Activated CD8-positive, alpha-beta memory T cell treated with anti-CD3 and anti-CD28 coated beads for 48 hours (primary cell): Measurements from ENCODE around the gene ZNF746.
A peak's percentile ranks its signal among the peaks of the same experiment; 100 is the strongest.

ENCODE experiments used
- DNase-seq, 3 experiments: peaks; one replicate each; pipeline ENCODE4 v3.0.0-alpha.2; 2020; ENCODE audit warnings: low read depth in 2 of 3, low spot score in 2 of 3

Gene ZNF746

DNA sequence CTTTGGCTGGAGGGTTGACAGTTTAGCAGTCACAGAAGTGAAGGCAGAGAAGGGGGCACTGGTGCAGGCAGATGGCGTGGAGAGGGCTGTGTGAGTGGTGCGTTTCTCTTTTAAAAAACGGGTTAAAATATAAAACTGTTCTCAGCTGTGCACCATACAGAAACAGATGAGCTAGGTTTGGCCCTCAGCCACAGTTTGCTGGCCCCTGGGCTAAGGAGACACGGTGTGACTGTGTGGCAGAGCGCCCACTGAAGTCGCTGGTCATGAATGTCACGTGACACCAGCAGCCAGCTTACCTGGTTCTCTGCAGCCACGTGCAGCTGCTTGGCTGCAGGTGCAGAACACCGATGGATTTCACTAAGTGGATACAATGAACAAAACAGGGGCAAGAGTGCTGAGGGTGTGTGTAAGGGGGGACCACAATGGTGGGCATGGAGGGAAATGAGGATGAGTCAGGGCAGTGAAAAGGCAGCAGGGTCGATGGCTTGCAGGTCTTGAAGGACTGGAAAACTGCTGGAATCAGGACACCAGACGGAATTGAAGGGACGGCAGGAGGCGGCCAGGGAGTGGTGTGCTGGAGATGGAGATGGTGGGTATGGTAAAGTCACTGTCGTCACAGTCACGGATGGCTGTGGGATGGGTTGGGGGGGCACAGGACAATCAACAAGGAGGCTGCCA is 7.4 kb downstream of the ZNF746 start:
- no peak for DNase-seq

- DNase-seq, result no peak
These were observed 8.1 kb downstream of the ZNF746 start for GRCh38 chr7:149489391-149490024.

GRCh38 chr7:149479568-149479967 is 18.0 kb downstream of the ZNF746 start:
- DNase-seq, result no peak

DNA sequence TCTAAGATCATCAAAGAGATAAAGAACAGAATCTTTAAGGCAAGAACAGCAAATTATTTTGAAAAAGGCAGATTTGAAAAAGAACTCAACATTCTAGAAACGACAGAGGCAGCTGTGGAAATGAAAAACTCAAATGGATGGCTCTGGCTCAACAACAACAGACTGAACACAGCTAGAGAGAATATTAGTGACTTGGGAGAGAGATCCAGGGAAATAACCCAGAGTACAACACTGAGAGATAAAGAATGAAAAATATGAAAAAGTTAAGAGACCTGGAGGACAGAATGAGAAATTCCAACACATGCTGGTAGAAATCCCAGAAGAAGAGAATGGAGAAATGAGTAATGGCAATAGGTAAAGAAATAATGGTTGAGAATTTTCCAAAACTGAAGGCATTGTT is 18.9 kb downstream of the ZNF746 start:
- no peak for DNase-seq

DNA sequence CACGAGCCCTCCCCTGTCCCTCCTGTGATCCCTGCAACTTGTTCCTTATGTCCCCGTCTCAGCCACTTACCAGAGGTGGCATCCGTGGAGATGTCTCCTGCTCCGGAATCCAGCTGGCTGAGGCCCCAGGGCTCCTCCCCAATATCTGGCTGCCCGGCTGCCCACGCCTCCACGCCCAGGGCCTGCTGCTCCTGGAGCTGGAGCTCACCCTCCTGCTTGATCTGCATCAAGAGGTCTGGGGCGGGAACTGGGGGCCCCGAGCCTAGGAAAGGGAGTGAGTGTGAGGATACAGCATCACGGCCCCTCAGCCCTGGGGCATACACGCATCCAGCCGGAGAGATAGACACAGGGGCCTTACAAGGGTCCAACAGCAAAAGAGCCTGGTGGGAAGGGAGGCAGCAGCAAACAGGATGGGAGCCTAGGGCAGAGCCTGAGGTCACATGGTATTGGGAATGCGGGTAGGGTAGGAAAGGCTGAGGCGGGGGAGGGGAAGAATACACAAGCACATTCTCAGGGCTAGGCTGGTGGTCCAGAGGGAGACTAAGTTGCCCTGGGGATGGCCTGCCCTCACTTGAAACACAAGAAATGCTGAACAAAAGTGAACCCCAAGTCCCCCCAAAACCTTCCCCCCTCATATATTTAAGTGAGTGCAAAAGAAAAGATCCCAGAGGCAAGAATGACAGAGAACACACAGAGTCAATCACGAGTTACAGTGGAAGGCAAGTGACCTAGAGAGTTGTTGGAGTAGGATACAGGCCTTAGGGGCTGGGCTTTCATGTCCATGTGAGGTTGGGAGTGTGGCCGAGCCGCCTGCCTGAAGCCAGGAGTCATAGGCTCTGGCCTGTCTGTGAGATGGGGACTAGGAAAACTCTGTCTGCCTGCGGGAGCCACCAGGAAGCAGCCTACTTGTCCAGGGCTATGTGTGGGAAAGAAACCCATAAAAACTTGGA is 19.8 kb downstream of the ZNF746 start:
- DNase-seq, result no peak

- no peak for DNase-seq
These were observed 20.8 kb downstream of the ZNF746 start for GRCh38 chr7:149476791-149477190.

- no peak for DNase-seq
These were observed 22.2 kb downstream of the ZNF746 start for GRCh38 chr7:149475121-149476045.

GRCh38 chr7:149474309-149475120 is 23.1 kb downstream of the ZNF746 start:
- no peak for DNase-seq

GRCh38 chr7:149473251-149473650 is 24.4 kb downstream of the ZNF746 start:
- DNase-seq, result no peak

DNA sequence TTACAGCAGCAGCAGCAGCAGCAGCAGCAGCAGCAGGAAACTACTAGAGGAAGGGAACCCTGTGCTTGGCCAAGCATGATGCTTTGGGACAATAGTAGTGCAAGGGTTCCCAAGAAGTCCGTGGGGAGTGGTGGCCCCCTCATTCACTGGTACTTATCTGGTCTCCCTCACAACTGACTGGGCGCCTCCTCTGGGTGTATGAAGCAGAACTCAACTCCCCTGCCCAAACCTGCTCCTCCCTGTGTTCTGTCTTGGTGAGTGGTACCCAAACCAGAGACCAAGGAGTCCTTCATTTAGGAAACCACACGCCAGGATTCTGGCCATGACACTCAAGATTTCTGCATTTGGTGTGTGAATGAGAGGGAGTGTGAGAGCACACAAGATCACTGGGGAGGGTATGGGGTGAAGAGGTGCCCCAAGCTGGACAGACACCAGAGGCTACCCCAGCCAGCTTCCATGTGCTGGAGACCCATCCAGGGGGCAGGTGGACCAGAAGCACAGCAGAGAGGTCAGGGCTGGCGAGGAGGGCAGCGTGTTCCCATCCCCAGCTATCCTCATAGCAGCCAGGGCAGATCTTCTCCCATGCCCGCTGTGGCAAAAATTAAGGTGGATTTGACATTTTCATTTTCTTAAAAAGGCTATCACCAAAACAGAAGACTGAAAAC is 26.2 kb downstream of the ZNF746 start:
- no peak for DNase-seq

GRCh38 chr7:149469806-149470205 is 27.8 kb downstream of the ZNF746 start:
- no peak for DNase-seq

DNA sequence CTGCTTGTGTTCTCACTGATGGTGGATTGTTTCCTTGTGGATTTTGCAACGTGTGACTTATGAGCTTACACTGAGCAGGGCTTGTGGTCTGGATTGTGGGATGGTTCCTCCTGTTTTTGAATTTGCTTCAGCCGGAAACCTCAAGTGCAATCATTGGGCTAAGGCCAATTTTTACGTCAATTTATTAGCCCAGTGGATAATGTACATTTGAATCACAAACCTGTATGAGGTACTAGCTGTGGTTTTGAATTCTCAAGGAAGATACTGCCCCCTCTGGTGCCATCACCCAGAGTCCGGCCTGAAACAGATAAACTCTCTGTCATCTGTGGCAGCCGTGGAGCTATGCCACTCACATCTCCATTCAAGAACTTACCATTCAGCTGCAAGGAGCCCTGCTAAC is 29.4 kb downstream of the ZNF746 start:
- no peak for DNase-seq

- no peak for DNase-seq
These were observed 30.2 kb downstream of the ZNF746 start for GRCh38 chr7:149467321-149467859.

DNA sequence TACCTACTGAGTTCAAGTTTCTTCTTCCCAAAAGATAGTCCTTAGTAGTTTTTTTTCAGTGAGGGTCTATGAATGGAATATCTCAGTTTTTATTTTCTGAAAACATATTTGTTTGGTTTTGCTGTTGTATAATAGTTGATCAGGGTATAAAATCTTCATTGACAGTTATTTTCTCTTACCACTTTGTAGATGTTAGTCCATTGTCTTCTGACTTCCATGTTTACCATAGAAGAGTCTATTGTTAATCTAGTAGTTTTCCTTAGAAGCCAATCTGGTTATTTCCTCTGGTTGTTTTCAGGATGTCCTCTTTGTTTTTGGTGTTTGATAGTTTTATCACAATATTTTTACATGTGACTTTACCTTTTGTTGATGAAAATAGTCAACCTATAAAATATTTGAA is 31.2 kb downstream of the ZNF746 start:
- DNase-seq, result no peak

DNA sequence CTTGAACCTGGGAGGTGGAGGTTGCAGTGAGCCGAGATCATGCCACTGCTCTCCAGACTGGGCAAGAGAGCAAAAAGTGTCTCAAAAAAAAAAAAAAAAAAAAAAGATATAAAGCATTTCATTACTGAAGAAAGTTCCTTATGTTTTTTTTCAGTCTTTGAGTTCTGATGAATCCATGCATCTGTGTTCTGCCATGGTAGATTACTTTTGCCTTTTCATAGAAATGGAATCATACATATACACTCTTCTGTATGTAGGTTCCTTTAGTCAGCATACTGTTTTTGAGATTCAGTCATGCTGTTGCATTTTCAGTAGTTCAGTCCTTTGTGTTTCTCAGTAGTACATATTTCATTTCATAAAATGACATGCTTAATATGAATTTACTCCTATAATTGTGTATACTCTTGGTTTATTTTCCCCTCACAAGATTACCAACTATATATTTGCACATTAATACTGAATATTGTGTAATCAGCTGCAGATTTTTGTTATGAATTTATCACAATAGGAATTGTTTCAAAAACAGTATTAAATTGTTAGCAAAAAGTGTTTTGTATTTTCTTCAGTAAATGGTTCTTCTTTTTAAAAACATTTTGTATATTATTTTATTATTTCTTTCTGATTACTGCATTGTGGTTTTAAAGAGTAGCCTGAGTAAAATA is 34.0 kb downstream of the ZNF746 start:
- DNase-seq, result no peak

DNA sequence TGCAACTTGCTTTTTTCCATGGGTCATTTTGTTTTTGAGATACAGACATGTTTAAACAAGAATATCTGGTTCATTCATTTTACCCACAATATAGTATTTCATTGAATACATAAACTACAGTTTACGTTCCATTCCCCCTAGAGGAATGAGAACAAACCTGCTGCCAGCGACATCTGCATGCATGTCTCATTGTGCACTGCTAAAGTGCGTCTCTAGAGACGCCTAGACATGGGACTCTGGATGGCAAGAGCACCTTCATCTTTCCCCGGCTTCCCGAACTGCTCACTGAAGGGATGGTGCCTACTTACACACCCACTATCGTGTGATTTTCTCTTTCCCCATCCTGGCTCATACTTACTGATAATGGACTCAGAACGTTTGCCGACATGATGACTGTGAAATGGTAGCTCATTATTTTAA is 35.5 kb downstream of the ZNF746 start:
- DNase-seq, result no peak

DNA sequence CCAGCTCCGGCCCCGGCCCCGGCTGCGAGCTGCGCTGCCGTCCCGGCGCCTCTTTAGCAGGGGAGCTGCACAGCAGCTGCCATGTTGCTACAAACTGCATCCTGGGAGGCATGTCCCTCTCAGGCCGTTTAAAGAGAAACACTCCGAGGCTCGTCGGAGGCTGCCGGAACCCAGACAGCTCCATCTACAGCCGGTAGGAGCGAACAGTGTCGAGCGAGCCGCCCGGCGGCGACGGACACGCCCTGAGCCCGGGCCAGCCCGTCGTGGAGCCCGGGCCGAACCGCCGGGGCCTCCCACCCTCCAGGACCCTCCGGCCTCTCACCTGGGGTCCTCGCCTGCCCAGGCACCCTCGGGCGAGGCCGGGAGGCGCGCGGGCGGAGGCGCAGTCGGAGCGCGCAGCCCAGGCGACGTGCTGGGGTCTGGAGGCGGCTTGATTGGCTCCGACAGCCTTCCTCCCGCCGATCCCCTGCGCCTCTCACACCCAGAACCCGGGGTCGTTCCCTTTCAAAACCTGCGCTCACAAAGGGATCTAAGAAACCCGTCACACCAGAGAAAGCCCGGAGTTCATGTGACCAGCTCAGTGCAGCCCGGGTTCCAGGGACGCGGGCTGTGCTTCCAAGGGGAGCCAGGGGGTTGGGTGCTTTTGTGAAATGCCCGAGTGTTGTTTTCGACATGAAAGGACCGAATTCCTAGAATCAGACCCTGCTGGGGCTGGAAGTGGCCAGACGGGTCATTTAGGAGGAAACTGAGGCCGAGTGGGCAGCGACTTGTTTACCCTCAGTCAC is 36.9 kb downstream of the ZNF746 start, which contains the start of gene ZNF777:
TSS of gene ZNF777 (minus strand) at position 570 of the 785 bp plus-strand sequence. CDS start 5,040 bp downstream, outside the sequence.
- DNase-seq, result peak; percentile 44 to 56 (median 53)
